HFF-Myc (cell line): Measurements from ENCODE around the gene GABRB3.

Source experiments
- DNase-seq: peaks from one replicate; pipeline ENCODE4 v3.0.0-alpha.2; 2011; ENCODE audit warnings: low read depth; ENCODE audit errors: extremely low read depth
- H3K4me3 ChIP-seq: replicated peaks from 2 replicates; pipeline ENCODE4 v1.5.1; 2011; ENCODE audit warnings: low read depth, mild to moderate bottlenecking, control low read depth, low read length
- TF ChIP-seq, protein P1 (sequence below): IDR thresholded peaks from 2 replicates; pipeline ENCODE4 v1.5.1; 2012; ENCODE audit warnings: mild to moderate bottlenecking, low read depth, low read length, control low read depth; ENCODE audit errors: missing control alignments

The GABRB3 gene

DNA sequence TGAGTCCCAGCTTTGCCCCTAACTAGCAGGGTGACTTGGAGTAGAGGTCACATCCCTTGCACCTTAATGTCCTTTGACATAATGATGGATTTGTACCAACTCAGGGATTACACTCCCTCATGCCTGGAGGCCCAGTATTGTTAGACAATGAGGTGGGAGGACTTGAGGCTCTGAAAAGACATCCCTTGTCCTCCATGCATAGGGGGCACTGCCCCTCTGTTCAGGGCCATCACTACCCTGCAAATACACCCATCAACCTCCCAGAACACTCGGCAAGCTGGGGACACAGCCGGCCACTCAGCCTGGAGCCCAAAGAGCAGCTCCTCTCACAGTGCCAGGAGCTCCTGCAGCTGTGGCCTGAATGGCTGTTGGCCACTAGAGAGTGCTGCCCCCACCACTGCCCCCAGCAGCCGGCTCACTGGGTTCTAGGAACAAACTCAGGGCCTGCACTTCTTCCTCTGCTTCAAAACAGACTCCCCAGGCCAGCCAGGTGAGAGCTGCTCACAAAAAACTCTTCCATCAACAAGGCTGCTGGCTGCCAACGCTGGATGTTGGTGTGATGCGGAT, 90.2 kb downstream of the GABRB3 start:
- DNase-seq = no peak
- TF ChIP-seq, protein P1, sequence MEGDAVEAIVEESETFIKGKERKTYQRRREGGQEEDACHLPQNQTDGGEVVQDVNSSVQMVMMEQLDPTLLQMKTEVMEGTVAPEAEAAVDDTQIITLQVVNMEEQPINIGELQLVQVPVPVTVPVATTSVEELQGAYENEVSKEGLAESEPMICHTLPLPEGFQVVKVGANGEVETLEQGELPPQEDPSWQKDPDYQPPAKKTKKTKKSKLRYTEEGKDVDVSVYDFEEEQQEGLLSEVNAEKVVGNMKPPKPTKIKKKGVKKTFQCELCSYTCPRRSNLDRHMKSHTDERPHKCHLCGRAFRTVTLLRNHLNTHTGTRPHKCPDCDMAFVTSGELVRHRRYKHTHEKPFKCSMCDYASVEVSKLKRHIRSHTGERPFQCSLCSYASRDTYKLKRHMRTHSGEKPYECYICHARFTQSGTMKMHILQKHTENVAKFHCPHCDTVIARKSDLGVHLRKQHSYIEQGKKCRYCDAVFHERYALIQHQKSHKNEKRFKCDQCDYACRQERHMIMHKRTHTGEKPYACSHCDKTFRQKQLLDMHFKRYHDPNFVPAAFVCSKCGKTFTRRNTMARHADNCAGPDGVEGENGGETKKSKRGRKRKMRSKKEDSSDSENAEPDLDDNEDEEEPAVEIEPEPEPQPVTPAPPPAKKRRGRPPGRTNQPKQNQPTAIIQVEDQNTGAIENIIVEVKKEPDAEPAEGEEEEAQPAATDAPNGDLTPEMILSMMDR = no peak
- H3K4me3 ChIP-seq = no peak overlapping the region

DNA sequence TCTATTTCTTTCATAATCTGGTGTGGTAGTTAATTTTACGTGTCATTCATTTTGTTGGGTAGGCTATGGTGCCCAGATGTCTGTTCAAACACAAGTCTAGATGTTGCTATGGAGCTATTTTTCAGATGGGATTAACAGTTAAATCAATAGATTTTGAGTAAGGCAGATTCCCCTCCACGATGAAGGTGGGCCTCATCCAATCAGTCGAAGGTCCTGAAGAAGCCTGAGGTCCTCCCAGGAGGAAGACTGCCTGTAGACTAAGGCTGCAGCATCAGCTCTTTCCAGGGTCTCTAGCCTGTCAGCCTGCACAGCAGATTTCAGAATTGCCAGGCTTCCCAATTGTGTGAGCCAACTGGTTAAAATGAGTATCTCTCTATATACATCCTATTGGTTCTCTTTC, 92.9 kb downstream of the GABRB3 start:
- no peak for DNase-seq
- no peak overlapping the region for H3K4me3 ChIP-seq
- TF ChIP-seq, protein P1 = no peak

DNA sequence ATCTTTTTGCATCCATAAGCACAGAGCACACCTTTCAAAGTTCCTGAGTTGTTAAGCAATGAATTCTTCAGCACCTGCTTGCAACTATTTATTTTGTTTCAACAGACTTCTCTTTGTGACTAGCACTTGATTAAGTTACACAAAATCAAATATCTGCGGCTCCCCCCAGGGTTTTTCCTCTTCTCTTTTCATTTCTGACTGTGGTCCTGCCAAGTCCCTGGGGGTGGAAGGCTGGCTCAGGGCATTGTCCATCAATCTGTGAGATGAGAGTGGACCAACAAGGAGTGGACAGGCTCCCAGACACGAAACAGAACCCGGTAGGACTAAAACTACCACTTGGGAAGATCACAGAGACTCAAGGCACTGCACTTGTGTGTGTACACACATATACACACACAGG, 96.8 kb downstream of the GABRB3 start:
- no peak overlapping the region for H3K4me3 ChIP-seq
- TF ChIP-seq, protein P1 = no peak
- no peak for DNase-seq

DNA sequence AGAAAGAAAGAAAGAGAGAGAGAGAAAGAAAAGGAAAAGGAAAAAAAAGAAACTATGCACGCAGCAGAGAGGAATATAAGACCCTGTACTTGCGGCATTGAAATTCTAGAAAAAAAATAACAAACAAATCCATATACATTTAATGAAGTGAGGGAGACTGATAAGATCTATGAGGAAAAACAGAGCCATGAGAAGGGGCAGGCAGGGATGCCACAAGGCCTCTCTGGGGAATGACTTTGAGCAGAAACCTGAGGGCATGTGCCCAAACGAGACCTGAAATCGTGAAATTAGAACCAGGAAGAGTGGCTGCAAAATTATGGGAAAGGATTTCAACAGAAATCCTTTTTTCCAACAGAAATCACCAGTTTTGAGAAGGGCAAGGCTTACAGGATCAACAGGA, 98.4 kb downstream of the GABRB3 start:
- DNase-seq = no peak
- TF ChIP-seq, protein P1 = no peak
- H3K4me3 ChIP-seq = no peak overlapping the region

DNA sequence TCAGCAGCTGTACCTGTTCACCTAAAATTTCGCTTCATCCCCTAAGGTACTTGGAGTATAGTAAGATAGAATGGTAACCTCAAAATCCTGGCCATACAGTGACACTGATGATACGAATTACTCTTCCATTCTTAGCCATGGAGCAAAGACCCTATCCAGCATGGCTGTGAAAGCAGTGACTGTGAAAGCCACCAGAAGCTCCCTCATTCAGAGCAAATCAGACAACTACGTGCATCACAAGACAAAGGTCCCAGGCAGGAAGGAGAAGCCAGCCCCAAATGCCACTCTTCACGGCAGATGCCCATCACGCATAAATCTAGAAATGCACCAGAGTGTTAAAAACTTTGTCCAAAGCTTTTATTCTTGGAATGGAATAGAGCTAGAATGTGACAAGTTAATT, 99.4 kb downstream of the GABRB3 start:
- DNase-seq = no peak
- TF ChIP-seq, protein P1 = no peak

DNA sequence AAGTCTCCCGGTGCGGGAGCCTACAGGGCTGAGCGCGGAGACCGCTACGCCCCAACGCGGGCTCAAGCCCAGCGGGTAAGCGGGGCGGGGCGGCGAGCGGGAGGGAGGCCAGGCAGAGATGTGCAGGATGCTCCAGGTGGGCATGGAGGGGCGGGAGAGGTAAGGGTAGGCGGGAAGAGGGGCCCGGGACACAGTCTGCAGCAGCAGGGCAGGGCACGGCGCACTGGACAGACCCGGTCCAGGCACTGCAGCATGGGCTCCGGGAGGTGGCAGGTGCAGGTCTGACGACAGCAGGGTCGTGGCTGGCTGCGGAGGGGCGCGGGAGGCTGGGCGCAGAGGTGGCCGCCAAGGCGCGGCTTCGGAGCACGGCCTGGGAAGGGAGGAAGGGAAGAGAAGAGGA, 102.8 kb downstream of the GABRB3 start:
- TF ChIP-seq, protein P1 = no peak
- H3K4me3 ChIP-seq = no peak overlapping the region
- no peak for DNase-seq

More for the DNA sequence above, 99.4 kb downstream of the GABRB3 start:
- H3K4me3 ChIP-seq = no peak overlapping the region
